ENCODE data around the gene GCNT2. TPM values are rescaled to one million over a fixed set of nuclear protein-coding genes. Genes with fewer than 3 reads are reported as not detected.
A peak's percentile ranks its signal among the peaks of the same experiment; 100 is the strongest.
"Not testable (repeated sequence)": the region's sequence is repeated elsewhere in the genome, so short reads cannot be mapped to it uniquely, and the experiment has no call there.

GCNT2 gene
- total RNA-seq, 1 donor from 2014 or later: 51.9 TPM

GRCh38 chr6:10588562-10589428 lies 67.6 kb downstream of the GCNT2 start:
- intact Hi-C loops (cut with DNase I): no loop called here
- ATAC-seq (no peak), DNase-seq (ENCODE audit: missing footprints) (no peak)

GRCh38 chr6:10589429-10589727 lies 68.2 kb downstream of the GCNT2 start:
- peak; percentile 12 for ATAC-seq
- DNase-seq (ENCODE audit: missing footprints): no peak
- intact Hi-C loops (cut with DNase I): no loop called here

GRCh38 chr6:10589983-10590382 lies 68.8 kb downstream of the GCNT2 start:
- ATAC-seq (no peak), DNase-seq (ENCODE audit: missing footprints) (no peak)
- intact Hi-C loops (cut with DNase I): no loop called here

DNA sequence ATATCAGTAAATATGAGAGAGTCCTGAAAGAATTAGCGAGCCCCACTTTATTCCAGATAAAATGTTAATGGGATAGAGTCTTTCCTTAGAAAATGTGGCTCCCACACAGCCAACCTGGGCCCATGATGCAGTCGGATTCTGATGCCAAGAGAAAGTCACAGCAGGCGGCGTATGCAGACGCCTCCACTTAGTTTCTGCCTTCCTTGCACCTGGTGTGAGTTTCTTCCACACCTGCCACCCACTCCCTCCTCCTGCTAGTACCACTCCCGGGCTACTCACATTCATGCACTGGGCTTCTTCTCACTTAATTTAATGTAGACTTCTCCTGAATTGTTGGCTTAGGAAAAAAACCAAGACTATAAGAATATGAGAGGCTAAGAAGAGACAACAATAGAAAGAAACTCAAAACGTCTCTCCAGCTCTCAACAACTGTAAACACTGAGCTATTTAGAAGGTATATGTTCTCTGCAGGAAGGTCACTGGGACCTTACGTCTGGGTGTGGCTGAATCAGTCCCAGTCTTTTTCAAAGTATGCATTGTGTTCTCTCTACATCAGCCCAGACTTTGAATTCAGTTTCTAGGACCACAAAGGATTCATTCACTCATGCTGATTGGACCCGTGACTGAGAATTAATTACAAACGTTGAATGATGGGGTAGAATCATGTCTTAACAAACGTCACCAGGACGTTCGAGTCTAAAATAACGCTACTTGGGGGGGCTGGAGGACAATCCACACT lies 70.4 kb downstream of the GCNT2 start:
- DNase-seq (ENCODE audit: missing footprints): no peak
- ATAC-seq: no peak
- intact Hi-C loops (cut with DNase I): no loop called here

DNA sequence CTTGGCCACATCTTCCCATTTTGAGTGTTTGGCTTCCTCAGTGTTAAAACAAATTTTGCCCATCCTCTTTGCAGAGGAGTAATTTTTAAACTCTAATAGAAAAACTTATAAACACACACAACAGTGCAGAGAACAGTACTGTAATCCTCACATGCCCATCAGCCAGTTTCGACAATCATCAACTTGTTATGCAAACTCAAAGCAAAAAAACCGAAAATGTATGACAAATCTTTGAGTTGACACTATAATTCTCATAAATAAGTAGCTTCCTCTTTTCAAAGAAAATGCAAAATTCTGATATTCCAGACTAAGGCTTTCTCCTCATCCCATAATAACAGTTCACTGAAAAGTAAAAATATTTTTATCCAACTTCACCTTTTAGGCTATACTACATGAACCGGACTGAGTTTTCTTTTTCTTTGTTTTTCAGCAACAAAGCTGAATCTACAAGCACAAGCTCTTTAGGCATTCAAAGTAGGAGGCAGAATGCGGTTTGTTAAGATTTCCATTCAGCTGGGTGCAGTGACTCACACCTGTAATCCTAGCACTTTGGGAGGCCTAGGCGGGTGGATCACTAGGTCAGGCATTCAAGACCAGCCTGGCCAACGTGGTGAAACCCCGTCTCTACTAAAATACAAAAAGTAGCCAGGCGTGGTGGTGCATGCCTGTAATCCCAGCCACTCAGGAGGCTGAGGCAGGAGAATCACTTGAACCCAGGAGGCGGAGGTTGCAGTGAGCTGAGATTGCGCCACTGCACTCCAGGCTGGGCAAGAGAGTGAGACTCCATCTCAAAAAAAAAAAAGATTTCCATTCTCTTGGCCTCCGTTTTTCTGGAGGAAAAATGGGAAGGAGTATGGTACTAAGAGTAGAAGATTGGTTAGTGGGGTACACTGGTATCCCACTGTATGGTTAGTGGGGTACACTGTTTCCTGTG lies 74.8 kb downstream of the GCNT2 start:
- no peak for DNase-seq (ENCODE audit: missing footprints)
- intact Hi-C loops (cut with DNase I): no loop called here
- no peak for ATAC-seq

GRCh38 chr6:10597499-10598001 lies 76.4 kb downstream of the GCNT2 start:
- no peak for ATAC-seq
- intact Hi-C loops (cut with DNase I): no loop called here

DNA sequence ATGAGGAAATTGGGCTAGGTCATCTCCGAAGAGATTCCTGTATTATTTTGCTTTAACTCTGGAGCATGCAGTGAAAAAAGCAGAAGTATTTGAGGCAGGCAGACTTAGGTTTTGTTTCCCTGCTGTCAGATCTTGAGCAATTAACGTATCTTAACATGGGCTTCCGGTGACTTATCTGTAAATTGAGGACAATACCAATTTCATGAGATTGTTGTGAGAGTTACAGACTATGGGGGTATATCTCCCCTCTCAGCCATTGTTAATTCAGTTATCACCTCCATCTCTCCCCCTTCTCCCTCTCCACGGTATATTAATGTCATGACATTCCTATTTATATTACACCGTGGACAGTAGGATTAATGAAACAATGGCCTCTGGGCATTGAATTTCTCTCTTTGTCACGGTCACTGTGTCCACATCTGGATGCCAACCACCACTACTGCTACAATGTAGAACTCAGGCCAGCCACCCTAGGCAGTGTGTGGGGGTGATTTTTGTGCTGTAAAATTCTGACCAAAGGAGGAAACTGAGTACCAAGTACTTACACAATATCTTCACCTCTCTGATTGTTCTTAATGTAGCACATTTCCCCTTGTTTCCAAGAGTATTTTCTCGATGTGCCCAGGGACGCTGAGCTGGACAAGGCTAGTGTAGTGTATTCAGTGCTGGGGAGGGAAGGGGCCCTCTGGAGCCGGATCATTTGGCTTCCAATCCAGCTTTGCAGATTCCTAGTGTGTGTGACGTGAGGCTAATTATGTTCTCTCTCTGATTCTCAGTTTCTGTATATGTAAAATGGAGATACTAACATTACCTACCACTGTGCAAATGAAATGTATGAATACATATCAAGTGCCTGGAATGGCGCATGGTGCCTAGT lies 77.2 kb downstream of the GCNT2 start:
- ATAC-seq (peak; percentile 28), DNase-seq (ENCODE audit: missing footprints) (no peak)
- intact Hi-C loops (cut with DNase I): no loop called here

More at GRCh38 chr6:10597499-10598001, 76.4 kb downstream of the GCNT2 start:
- no peak for DNase-seq (ENCODE audit: missing footprints)

- intact Hi-C loops (cut with DNase I): no loop called here
- ATAC-seq (no peak), DNase-seq (ENCODE audit: missing footprints) (no peak)
Measured at GRCh38 chr6:10599046-10599445, 77.9 kb downstream of the GCNT2 start.

GRCh38 chr6:10600681-10601080 lies 79.5 kb downstream of the GCNT2 start:
- intact Hi-C loops (cut with DNase I); ATAC-seq; DNase-seq (ENCODE audit: missing footprints): not testable (repeated sequence)

DNA sequence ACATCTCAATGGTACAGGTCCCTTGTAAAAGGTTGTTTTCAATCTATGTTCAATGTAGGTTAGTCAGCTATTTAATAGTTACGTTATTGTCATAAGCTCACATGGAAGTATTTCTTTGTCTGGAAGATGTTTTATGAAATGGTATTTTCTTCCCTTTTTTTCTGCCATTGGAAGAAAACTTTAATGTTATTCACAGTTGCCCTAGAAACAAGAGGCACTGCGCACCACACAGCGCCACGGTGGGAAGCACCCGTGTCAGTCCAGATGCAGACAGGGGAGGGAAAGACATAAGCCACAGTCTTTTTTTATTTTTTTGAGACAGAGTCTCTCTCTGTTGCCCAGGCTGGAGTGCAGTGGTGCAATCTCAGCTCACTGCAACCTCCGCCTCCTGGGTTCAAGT lies 82.1 kb downstream of the GCNT2 start:
- no peak for ATAC-seq

DNA sequence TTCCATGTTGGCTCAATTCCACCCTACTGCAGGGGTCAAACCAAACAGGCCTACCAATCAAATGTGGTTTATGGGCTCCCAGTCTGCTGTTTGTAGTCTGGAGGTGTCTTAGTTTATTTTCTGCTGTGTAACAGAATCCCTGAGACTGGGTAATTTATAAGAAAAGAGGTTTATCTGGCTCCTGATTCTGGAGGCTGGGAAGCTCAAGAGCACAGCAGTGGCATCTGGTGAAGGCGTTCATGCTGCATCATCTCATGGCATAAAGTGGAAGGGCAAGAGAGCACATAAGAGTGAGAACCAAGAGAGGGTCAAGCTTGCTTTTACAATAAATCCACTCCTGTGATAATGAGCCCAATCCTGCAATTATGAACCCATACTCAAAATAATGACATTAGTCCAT lies 87.9 kb downstream of the GCNT2 start:
- ATAC-seq: no peak
- intact Hi-C loops (cut with DNase I): no loop called here
- DNase-seq (ENCODE audit: missing footprints): no peak

More for the DNA sequence above, 82.1 kb downstream of the GCNT2 start:
- intact Hi-C loops (cut with DNase I): no loop called here
- no peak for DNase-seq (ENCODE audit: missing footprints)

GRCh38 chr6:10610289-10610688 lies 89.1 kb downstream of the GCNT2 start:
- ATAC-seq (peak; percentile 86), DNase-seq (ENCODE audit: missing footprints) (no peak)
- intact Hi-C loops (cut with DNase I): loop anchor here (5.0 kb wide), 1 partner anchor 73 kb away; no protein-coding TSS in a partner anchor

DNA sequence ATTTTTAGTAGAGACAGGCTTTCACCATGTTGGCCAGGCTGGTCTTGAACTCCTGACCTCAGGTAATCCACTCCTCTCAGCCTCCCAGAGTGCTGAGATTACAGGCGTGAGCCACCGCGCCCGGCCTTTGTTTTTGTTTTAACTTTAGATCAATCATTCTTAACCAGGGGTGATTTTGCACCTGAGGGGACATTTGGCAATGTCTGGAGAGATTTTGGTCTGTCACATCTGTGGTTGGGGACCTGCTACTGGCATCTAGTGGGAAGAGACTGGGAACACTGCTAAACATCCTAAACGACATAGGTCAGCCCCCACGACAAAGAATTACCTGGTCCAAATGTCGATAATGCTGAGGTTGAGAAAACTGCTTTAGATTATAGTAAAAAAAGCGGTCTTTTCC lies 91.0 kb downstream of the GCNT2 start:
- no peak for ATAC-seq
- intact Hi-C loops (cut with DNase I): loop anchor here (5.0 kb wide), 1 partner anchor 75 kb away; no protein-coding TSS in a partner anchor
- DNase-seq (ENCODE audit: missing footprints): no peak

- intact Hi-C loops (cut with DNase I): loop anchor here (5.0 kb wide), 1 partner anchor 76 kb away; no protein-coding TSS in a partner anchor
- DNase-seq (ENCODE audit: missing footprints) (no peak), ATAC-seq (no peak)
Measured at GRCh38 chr6:10613077-10613476, 91.9 kb downstream of the GCNT2 start.

DNA sequence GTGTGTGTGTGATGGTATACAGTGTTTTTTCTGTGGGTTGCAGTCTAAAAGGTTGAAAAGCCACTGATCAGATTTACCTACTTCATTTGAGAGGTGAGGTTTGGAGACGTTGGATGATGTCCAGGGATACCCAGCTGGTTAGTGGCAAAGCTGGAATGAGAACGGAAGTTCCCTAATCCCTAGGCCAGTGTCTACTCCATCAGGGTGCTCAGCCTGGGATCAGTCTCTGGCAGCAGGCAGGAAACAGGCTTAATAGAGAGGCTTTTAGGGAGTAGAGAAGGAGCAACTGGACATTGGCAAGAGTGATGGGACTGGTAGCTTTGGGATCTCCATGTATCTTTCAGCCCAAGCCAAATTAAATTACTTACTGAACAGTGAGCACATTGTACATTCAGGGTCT lies 92.6 kb downstream of the GCNT2 start:
- DNase-seq (ENCODE audit: missing footprints) (no peak), ATAC-seq (no peak)
- intact Hi-C loops (cut with DNase I): loop anchor here (5.0 kb wide), 1 partner anchor 76 kb away; no protein-coding TSS in a partner anchor

GRCh38 chr6:10615675-10616074 lies 94.5 kb downstream of the GCNT2 start:
- intact Hi-C loops (cut with DNase I): no loop called here
- ATAC-seq: no peak
- DNase-seq (ENCODE audit: missing footprints): no peak

DNA sequence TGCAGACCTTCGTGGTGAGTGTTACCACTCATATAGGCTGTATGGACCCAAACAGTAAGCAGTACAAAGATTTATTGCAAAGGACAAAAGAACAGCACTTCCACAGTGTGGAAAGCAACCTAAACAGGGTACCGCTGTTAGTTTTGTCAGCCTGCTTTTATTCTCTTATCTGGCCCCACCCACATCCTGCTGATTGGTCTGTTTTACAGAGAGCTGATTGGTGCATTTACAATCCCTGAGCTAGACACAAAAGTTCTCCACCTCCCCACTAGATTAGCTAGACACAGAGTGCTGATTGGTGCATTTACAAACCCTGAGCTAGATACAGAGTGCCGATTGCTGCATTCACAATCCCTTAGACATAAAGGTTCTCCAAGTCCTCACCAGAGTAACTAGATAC lies 95.1 kb downstream of the GCNT2 start:
- DNase-seq (ENCODE audit: missing footprints); ATAC-seq; intact Hi-C loops (cut with DNase I): not testable (repeated sequence)

Measured in Right ventricle myocardium inferior (tissue), 1 donor.